ENCODE results near the gene HDAC11.
"Not testable (repeated sequence)": the region's sequence is repeated elsewhere in the genome, so short reads cannot be mapped to it uniquely, and the experiment has no call there.

Gene HDAC11

GRCh38 chr3:13472286-13472685, 7.8 kb upstream of the HDAC11 start:
- DNase-seq = no peak

DNA sequence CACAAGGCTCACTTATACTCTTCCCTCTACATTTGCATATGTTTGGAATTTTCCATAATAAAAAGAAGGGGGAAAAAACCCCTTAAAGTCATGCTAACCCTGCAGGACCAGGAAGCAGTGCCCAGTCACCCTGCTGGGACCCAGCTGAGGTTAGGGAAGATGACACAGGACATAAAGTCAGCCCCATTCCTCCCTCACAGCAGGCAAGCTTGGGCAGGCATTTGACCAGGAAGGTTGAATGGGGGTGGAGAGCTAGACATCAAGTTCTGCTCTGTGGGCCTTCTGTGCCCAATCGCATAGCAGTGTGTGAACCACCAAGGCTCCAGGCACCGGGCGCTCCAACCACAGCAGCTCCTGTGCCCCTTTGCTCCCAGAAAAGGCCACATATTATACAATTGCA, 7.1 kb upstream of the HDAC11 start:
- DNase-seq = no peak

GRCh38 chr3:13474021-13474420, 6.1 kb upstream of the HDAC11 start:
- DNase-seq = no peak

DNA sequence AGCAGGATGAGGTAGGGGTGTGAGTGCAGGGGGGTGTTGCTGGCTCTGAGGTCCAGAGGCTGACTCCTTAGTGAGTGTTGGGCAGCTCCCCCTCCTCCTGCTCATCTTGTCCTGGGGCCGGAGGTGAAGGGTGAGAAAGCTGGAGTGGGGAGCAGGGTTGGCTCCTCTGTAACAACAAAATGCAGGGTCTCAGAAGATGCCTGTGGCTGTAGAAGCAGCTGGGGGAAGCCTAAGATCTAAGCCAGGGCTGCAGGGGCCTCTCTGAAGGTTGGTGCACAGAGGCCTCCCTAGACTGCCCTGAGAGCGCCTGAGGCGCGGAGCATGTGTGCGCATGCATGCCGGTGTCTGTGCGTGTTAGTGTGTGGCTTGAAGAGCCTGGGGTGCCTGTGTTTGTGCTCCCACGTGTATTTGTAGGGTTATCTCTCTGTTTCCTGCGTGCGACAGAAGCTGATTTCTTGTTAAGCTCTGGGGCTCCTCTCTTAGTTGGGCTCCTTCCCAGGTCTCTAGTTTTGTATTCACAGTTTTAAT, 5.3 kb upstream of the HDAC11 start:
- no peak for DNase-seq

DNA sequence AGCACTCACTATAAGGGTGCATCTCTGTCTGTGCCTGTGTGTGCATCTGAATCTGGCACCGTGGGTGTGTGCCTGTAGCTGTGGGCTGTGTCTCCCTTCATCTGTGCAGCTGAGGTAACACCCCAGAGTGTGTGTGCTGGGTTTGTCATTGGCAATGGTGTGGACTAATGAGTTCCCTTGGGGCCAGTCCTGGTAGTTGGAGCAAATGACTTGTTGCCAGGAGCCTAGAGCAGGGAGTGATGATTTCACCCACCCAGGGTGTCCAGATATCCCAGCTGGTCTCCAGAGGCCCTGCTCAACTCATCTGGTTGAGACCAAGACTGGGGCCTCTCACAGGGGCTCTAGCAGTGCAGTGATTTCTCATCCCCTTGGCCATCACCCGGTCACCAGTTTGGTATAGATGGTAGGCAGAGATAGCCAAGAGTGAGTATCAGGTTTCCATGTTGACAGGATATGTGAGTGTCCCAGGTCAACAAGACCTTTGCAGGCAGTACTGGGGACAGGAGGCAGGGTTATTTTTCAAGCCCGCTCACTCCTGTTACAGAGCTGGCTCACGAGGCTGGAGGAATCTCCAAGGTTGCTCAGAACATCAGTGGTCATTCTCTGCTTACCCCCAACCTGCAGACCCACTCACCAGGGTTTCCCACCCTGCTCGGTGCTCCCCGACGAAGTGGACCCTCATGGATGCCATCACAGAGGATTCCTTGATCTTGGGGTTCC, 4.1 kb upstream of the HDAC11 start:
- no peak for DNase-seq

DNA sequence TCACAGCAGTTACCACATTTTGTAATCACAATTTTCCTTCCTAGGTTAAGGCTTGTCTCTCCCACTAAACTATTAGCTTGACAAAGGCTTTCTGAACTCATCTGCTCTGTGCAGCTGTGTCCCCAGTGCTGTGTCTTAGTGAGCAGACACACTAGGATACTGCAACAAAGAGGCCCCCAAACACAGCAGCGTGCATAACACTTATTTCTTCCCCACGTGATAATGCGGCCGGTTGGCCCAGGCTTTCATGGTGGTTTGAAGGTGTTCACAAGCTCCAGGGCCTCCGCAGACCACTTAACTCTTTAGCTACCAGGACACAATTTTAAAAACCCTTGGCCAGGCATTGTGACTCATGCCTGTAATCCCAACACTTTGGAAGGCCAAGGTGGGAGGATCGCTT, 2.2 kb upstream of the HDAC11 start:
- DNase-seq = no peak

DNA sequence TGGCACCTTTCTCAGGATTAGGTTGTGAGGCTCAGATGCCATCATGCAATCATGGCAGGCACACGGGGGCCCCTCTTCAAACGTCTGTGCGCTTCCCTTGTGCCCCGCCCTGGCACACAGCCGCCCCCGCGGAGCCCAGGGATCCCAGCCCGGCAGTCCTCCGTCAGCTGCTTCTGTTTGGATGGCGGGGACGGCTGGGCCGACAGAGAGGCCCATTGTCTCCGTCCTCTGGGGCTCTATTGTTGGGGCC, 849 bp upstream of the HDAC11 start:
- DNase-seq = no peak

GRCh38 chr3:13480340-13481318, 523 bp downstream of the HDAC11 start:
- no peak for DNase-seq

DNA sequence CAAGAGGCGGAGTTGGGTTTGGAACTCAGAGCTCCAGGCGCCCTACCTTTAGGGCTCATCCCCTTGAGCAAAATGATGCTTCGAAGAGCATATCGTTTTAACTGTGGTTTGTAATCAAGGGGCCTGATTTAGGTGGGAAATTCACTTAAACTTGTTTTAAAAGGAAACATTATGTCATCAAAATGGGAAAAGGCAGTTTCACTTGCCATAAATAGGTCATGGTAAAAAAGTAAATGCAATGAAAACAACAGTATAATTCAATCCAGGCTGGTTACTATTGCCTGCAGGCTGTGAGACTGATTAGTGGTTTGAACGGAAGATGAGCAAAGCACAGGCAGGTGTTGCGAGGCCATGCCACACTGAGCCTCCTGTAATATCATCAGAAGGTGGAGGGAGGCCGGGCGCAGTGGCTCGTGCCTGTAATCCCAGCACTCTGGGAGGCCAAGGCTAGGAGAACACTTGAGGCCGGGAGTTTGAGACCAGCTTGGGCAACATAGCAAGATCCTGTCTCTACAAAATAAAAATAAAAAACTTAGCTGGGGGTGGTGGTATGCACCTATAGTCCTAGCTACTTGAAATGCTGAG, 2.1 kb downstream of the HDAC11 start:
- no peak for DNase-seq

DNA sequence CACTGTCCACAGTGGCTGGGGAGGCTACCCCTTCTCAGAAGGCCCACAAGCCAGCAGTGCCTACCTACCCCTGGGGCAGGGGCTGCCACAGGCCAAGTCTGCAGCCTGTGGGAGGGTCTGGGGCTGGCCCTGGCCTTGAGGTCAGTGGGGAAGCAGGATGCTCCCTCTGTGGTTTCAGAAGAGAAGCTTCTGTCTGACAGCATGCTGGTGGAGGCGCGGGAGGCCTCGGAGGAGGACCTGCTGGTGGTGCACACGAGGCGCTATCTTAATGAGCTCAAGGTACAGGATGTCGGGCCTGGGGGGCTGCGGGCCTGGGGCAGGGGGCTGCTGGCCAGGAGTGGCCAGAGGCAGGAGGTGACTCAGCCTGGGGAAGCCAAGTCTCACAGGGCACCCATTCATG, 3.2 kb downstream of the HDAC11 start:
- no peak for DNase-seq

- no peak for DNase-seq
Observed at GRCh38 chr3:13483988-13484695, 4.0 kb downstream of the HDAC11 start.

DNA sequence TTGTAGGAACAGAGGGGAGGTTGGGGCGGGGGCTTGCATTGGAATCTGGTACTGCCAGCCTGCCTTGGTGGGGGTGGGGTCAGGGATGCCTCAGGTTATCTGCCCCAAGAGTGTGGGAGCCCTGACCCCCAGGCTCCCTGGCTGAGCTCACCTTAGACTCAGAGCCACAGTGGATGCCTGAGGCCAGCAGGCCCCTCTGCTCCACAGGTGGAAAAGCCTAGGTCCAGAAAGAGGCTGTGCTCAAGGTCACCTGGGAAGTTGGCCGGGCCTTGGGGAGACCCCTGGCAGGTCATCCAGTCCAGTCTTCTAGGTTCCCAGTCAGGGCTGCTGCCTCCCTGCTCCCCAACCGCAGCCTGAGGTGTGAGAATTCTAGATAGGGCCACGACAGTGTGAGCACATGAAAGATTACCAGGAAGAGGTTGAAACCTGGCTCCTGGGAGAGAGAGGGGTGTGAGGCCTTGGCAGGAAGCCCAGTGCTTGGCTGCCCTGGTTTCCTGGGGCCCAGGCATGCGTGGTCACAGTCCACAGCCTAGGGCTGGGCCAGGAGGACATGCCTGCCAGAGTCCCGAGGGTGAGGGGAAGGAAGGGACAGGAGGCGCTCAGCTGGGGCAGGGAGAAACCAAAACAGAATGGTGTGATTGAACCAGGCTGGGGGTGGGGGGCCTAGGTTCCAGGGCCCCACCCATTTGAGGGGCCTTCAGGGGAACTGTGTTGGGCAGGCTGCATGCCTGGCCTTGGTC, 4.9 kb downstream of the HDAC11 start:
- DNase-seq = no peak

- DNase-seq = not testable (repeated sequence)
Observed at GRCh38 chr3:13485630-13486562, 5.8 kb downstream of the HDAC11 start.

DNA sequence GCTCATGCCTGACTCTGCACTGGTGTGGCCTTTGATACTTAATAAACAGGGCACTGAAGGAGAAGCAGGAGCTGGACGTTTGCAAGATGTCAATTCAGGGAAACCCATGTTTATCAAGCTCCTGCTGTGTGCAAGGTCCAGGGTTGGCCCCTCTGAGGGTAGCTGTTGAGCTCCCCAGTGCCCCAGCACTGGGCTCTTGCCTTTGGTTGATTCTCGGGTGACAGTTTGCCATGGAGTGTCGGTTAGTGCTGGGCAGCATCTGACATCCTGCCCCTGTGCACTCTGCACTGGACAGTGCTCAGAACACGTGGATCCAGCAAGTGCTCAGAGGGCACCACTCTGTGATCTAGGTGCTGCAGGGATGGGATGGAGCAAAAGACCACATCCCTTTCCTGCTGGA, 7.3 kb downstream of the HDAC11 start:
- DNase-seq = no peak

- DNase-seq = no peak
Observed at GRCh38 chr3:13491206-13491974, 11.3 kb downstream of the HDAC11 start.

DNA sequence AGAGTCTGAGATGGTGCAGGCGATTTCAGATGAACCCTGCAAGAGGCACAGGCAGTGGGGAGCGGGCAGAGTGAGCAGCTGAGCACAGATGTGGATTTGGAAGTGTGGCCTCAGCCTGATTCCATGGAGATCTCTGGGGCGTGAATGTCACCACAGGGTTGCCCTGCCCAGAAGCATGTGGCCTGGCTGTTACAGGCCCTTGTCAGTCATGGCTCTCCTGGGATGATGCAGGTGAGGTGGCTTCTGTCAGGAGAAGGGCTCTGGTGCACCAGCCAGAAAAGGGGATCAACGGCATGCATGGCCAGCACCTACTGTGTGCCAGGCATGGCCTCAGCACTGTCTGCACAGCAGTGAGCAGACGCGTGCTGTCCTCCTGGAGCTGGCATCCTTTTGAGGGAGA, 11.9 kb downstream of the HDAC11 start:
- DNase-seq = no peak

DNA sequence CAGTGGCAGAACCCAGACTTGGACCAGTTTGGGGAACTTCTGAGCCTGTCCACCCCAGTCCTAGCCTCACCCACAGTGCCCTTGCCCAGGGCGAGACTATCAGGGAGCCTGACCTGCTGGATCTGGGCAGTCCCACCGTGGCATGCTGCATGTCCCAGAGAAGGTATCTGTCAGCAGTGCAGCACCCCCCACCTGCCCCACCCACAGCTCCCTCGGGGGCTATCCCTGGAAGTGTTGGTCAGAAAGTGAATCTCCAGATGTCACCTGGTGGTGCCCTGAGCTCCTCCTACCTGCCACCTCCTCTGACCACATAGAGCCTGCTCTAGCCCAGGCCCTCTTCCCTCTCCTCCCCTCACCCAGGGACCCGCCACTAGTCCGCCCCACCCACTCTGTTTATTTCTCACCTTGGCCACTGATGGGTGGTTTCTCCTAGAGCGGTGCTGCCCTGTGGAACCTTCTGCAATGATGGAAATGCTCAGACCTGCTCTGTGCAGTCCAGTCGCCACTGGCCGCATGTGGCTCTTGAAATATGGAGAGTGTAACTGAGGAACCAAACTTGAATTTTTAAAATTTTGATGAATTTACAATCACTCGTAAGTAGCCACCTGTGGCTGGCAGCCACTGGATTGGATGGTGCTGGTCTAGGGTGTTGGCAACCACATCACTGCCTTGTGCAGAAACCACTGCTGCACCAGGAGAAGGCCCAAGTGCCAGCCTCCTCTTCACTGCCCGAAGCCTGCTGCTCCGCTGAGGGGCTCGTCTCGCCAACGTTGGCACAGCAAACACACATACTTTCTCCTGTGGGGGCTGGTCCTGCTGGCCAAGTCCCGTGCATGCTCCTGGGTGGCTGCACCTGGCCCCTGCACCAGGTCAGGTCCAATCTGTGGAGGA, 13.1 kb downstream of the HDAC11 start:
- no peak for DNase-seq

- no peak for DNase-seq
Observed at GRCh38 chr3:13493867-13494441, 13.8 kb downstream of the HDAC11 start.

Data from NCI-H1417 treated with DMSO at 0.1 percent for 48 hours (cell line).